Activated T-helper 2 cell treated with anti-CD3 and anti-CD28 coated beads, Interferon-gamma antibody, Interleukin-2, Interleukin-4, amounts not matched to agents 10 μg/mL and 5 μg/mL and 100 μg/mL, durations not matched to agents 14 hours and 24 hours and 36 hours (primary cell): ENCODE measurements around the gene DHX16. TPM values are rescaled to one million over a fixed set of nuclear protein-coding genes. Genes with fewer than 3 reads are reported as not detected.

Experiments
- DNase-seq: peaks from one replicate; pipeline ENCODE4 v3.0.0; 2021; ENCODE audit warnings: low spot score
- H3K27ac Mint-ChIP-seq: one replicate; pipeline ENCODE4 v1.8.0; 2021; ENCODE audit warnings: mixed read lengths
- H3K27me3 Mint-ChIP-seq: one replicate; pipeline ENCODE4 v1.8.0; 2021; ENCODE audit warnings: low read depth, mixed read lengths
- H3K36me3 Mint-ChIP-seq: one replicate; pipeline ENCODE4 v1.8.0; 2021; ENCODE audit warnings: low read depth, mixed read lengths
- H3K4me1 Mint-ChIP-seq: one replicate; pipeline ENCODE4 v1.8.0; 2021; ENCODE audit warnings: low read depth, mixed read lengths
- H3K4me3 Mint-ChIP-seq: one replicate; pipeline ENCODE4 v1.8.0; 2021; ENCODE audit warnings: low read depth, mild to moderate bottlenecking, moderate library complexity, mixed read lengths
- H3K9me3 Mint-ChIP-seq: one replicate; pipeline ENCODE4 v1.8.0; 2021; ENCODE audit warnings: mixed read lengths
- intact Hi-C: fragments of 100-400 bp; cut with micrococcal nuclease; formaldehyde crosslinking; loops from one replicate; pipeline ENCODE4 v1.15.1; 2023
- total RNA-seq: library from RNA; stranded (reverse); gene quantifications from 2 replicates; pipeline ENCODE4 v1.2.3, GENCODE V29; 2022

Gene DHX16
- total RNA-seq, 1 donor from 2014 or later, result 48.4 TPM

- Mint-ChIP-seq H3K9me3 (no peaks in the 10 kb centered on the region), H3K27me3 (no peaks in the 10 kb centered on the region), H3K4me1 (peaks cover 31% of the 10 kb centered on the region), H3K4me3 (peak overlapping the region; percentile 97), H3K27ac (no peak overlapping the region), H3K36me3 (peaks cover 25% of the 10 kb centered on the region)
- intact Hi-C loops, result loop anchor here (5.0 kb wide), 2 partner anchors 132 to 963 kb away; partner anchors contain the start of genes BAG6, GNL1 and PRR3
- DNase-seq, result no peak
These were observed 16.4 kb upstream of the DHX16 start for GRCh38 chr6:30689022-30689865.

GRCh38 chr6:30688569-30688968 is 15.8 kb upstream of the DHX16 start:
- intact Hi-C loops, result loop anchor here (5.0 kb wide), 2 partner anchors 131 to 964 kb away; partner anchors contain the start of genes BAG6, GNL1 and PRR3
- H3K4me3 Mint-ChIP-seq, result peak overlapping the region; percentile 97
- no peak for DNase-seq
- H3K27ac Mint-ChIP-seq, result peak overlapping the region; percentile 93
- H3K36me3 Mint-ChIP-seq, result peaks cover 32% of the 10 kb centered on the region
- peaks cover 31% of the 10 kb centered on the region for H3K4me1 Mint-ChIP-seq
- H3K27me3 Mint-ChIP-seq, result no peaks in the 10 kb centered on the region
- H3K9me3 Mint-ChIP-seq, result no peaks in the 10 kb centered on the region

GRCh38 chr6:30687659-30688431 is 15.0 kb upstream of the DHX16 start:
- intact Hi-C loops, result loop anchor here (1.0 to 5.0 kb wide), 3 partner anchors 29 to 964 kb away; partner anchors contain the start of genes BAG6, GNL1, MDC1 and PRR3
- peak overlapping the region; percentile 97 for H3K4me3 Mint-ChIP-seq
- peak overlapping the region; percentile 93 for H3K27ac Mint-ChIP-seq
- H3K4me1 Mint-ChIP-seq, result peaks cover 31% of the 10 kb centered on the region
- peaks cover 39% of the 10 kb centered on the region for H3K36me3 Mint-ChIP-seq
- no peak for DNase-seq
- no peaks in the 10 kb centered on the region for H3K9me3 Mint-ChIP-seq
- no peaks in the 10 kb centered on the region for H3K27me3 Mint-ChIP-seq

- Mint-ChIP-seq H3K9me3 (no peaks in the 10 kb centered on the region), H3K4me1 (peaks cover 33% of the 10 kb centered on the region), H3K4me3 (peak overlapping the region; percentile 97), H3K27ac (peak overlapping the region; percentile 93), H3K27me3 (no peaks in the 10 kb centered on the region), H3K36me3 (peaks cover 46% of the 10 kb centered on the region)
- intact Hi-C loops, result loop anchor here (1.0 to 5.0 kb wide), 3 partner anchors 30 to 965 kb away; partner anchors contain the start of genes BAG6, GNL1, MDC1 and PRR3
- DNase-seq, result peak; percentile 79
These were observed 14.3 kb upstream of the DHX16 start for GRCh38 chr6:30686908-30687658.

GRCh38 chr6:30686009-30686907 is 13.5 kb upstream of the DHX16 start, which contains the start of gene PPP1R18:
TSS of gene PPP1R18 (minus strand) at chr6:30686645. CDS start at chr6:30686018, 627 bp downstream.
- peaks cover 54% of the 10 kb centered on the region for H3K36me3 Mint-ChIP-seq
- no peaks in the 10 kb centered on the region for H3K9me3 Mint-ChIP-seq
- DNase-seq, result peak; percentile 74
- H3K4me1 Mint-ChIP-seq, result peaks cover 32% of the 10 kb centered on the region
- no peaks in the 10 kb centered on the region for H3K27me3 Mint-ChIP-seq
- H3K27ac Mint-ChIP-seq, result peak within 1 kb of the TSS; percentile 93
- H3K4me3 Mint-ChIP-seq, result peak within 1 kb of the TSS; percentile 97
- intact Hi-C loops, result loop anchor here (5.0 kb wide), 2 partner anchors 129 to 966 kb away; partner anchors contain the start of genes BAG6, GNL1 and PRR3

- Mint-ChIP-seq H3K36me3 (peaks cover 61% of the 10 kb centered on the region), H3K27ac (peak overlapping the region; percentile 93)
These were observed 12.6 kb upstream of the DHX16 start for GRCh38 chr6:30685157-30686008.

GRCh38 chr6:30684386-30685156 is 11.8 kb upstream of the DHX16 start:
- intact Hi-C loops, result loop anchor here (5.0 kb wide), 8 partner anchors 53 to 968 kb away; partner anchors contain the start of genes BAG6, GNL1, HLA-E and PRR3
- Mint-ChIP-seq H3K27me3 (no peaks in the 10 kb centered on the region), H3K4me1 (peaks cover 34% of the 10 kb centered on the region), H3K4me3 (peak overlapping the region; percentile 97), H3K27ac (peak overlapping the region; percentile 96), H3K9me3 (no peaks in the 10 kb centered on the region), H3K36me3 (peaks cover 70% of the 10 kb centered on the region)
- DNase-seq, result no peak

More at GRCh38 chr6:30685157-30686008, 12.6 kb upstream of the DHX16 start:
- Mint-ChIP-seq H3K27me3 (no peaks in the 10 kb centered on the region), H3K4me1 (peaks cover 33% of the 10 kb centered on the region), H3K4me3 (peak overlapping the region; percentile 97), H3K9me3 (no peaks in the 10 kb centered on the region)
- DNase-seq, result no peak
- intact Hi-C loops, result loop anchor here (5.0 kb wide), 2 partner anchors 128 to 967 kb away; partner anchors contain the start of genes BAG6, GNL1 and PRR3

- Mint-ChIP-seq H3K27ac (peak overlapping the region; percentile 96), H3K4me1 (peaks cover 35% of the 10 kb centered on the region), H3K36me3 (peaks cover 76% of the 10 kb centered on the region), H3K9me3 (no peaks in the 10 kb centered on the region), H3K27me3 (no peaks in the 10 kb centered on the region), H3K4me3 (peak overlapping the region; percentile 97)
- intact Hi-C loops, result loop anchor here (5.0 kb wide), 6 partner anchors 53 to 357 kb away; partner anchors contain the start of genes HLA-E and TRIM39
- no peak for DNase-seq
These were observed 11.2 kb upstream of the DHX16 start for GRCh38 chr6:30683980-30684338.

- no peak for DNase-seq
- H3K27me3 Mint-ChIP-seq, result no peaks in the 10 kb centered on the region
- intact Hi-C loops, result loop anchor here (5.0 kb wide), 6 partner anchors 54 to 356 kb away; partner anchors contain the start of genes HLA-E and TRIM39
- no peaks in the 10 kb centered on the region for H3K9me3 Mint-ChIP-seq
- peaks cover 32% of the 10 kb centered on the region for H3K4me1 Mint-ChIP-seq
- peaks cover 81% of the 10 kb centered on the region for H3K36me3 Mint-ChIP-seq
- peak overlapping the region; percentile 97 for H3K4me3 Mint-ChIP-seq
- H3K27ac Mint-ChIP-seq, result peak overlapping the region; percentile 96
These were observed 10.6 kb upstream of the DHX16 start for GRCh38 chr6:30683183-30683979.
